Mucosa of stomach (tissue), 1 donor: Measurements from ENCODE around the gene RAD21L1.

ENCODE experiments used
- H3K27me3 ChIP-seq: one replicate; pipeline ENCODE4 v1.7.0; 2013; ENCODE audit warnings: mild to moderate bottlenecking, low read length; ENCODE audit not compliant: control insufficient read depth, insufficient read depth
- H3K36me3 ChIP-seq: one replicate; pipeline ENCODE4 v1.7.0; 2013; ENCODE audit warnings: low read length; ENCODE audit not compliant: control insufficient read depth, insufficient read depth
- H3K4me1 ChIP-seq: one replicate; pipeline ENCODE4 v1.7.0; 2013; ENCODE audit warnings: mild to moderate bottlenecking, low read length; ENCODE audit not compliant: control insufficient read depth, insufficient read depth
- H3K4me3 ChIP-seq: one replicate; pipeline ENCODE4 v1.7.0; 2013; ENCODE audit warnings: low read length
- H3K9ac ChIP-seq: one replicate; pipeline ENCODE4 v1.7.0; 2013; ENCODE audit warnings: mild to moderate bottlenecking, low read length, moderate library complexity
- H3K9me3 ChIP-seq: one replicate; pipeline ENCODE4 v1.7.0; 2013; ENCODE audit warnings: mild to moderate bottlenecking, low read length, moderate library complexity; ENCODE audit not compliant: control insufficient read depth
- donor health status: Pancreatic carcinoma.

The RAD21L1 gene

DNA sequence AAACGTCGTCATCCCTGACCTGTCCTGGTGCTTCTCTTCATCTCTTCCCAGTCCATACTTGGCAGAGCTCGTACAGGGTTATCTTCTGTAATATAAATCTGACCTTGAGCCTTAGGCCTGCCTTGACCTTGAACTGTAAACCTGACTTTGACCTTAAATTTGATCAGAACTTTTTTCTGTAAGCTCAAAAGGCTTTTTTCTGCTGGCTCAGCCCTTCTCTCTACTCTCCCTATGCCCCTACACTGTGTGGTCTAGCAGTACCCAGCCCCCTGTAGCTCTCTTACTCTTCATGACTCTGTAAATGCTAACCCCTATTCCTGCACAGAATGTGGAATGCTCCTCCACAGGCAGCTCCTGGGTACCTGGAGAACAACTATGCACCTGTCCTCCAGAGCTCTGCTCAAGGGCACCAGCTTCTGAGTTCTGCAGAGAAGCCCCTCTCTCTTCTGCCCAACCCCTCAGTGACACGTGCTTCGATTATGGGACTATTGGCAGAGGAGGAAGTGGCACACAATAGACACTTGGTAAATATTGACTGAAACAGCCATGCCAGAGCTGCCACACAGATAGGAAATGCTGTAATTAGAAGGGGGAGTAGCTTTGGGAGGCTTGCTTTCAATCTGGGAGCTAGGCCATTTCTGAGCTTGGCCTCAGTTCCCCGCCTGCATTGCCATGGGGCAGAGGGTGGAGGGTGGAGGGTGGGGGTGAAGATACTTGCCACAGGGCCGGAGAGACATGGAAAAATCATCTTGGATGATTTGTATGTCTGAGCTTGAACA lies 55.6 kb downstream of the RAD21L1 start:
- Histone ChIP-seq H3K9me3 (no peaks in the 10 kb centered on the region), H3K36me3 (no peaks in the 10 kb centered on the region), H3K27me3 (no peaks in the 10 kb centered on the region), H3K4me1 (peaks cover 24% of the 10 kb centered on the region), H3K9ac (peak overlapping the region; percentile 16), H3K4me3 (no peak overlapping the region)

DNA sequence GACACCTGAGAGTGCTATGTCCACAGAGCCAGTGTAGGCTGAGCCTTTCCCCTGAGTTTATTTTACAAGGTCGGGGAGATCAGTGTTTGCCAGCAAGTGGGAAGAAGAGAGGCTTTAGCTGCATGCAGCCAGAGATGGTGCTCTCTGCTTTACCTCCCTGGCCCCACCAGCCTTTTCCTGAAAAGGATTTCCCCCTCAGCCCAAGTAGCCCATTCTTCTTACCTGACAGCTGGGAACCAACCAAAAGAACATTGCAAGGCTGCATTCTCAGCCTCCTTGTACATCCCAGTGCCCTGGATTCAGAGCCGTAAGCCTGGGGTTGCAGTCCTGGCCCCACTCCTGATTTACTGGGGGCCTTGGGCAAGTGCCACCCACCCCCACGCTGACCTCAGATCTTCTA lies 57.1 kb downstream of the RAD21L1 start:
- H3K4me1 ChIP-seq = peaks cover 24% of the 10 kb centered on the region

DNA sequence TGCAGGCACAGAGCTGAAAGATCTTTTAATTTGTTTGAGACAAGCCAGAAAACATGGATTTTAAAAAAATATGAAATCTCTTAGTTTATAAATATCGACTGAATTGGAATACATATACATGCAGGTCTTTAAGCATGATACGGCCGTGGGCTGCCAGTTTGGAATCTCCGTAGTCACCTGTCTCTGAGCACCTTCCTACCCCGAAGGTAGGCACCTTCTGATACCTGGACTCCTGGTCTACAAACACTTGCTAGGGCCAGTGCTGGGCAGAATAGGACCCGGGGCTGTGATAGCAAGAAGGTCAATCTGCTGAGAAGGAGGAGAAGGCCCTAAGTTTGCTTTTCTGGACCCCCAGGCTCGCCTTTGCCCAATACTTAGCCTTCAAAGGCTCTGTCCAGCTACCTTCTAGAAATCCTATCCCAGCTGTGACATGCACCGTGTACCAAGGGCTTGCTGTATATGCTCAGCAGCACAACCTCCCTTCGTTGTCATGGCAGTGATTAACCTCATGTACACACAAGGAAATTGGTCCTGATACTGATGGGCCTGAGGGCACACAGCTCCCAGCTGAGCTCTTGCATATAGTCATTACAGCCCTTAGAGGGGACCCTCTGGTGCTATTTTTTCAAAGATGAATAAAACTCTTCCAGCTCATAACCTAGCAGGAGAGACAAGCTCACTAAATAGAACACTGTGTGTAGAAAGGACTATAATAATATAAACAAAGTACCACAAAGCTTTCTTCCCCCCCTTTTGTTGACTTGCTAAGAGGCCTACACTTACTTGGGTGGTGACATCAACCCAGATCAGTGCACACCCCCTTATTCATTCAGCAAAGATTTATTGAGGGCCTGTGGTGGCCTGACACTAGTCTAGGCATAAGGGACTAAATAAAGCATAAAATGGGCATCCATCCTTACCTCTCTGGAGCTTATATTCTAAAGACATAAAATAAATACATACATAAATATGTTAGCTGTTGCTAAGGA lies 58.0 kb downstream of the RAD21L1 start:
- Histone ChIP-seq H3K36me3 (no peaks in the 10 kb centered on the region), H3K27me3 (no peaks in the 10 kb centered on the region), H3K4me1 (peaks cover 24% of the 10 kb centered on the region), H3K9ac (no peak overlapping the region), H3K9me3 (no peaks in the 10 kb centered on the region), H3K4me3 (no peak overlapping the region)

More for the DNA sequence above, 57.1 kb downstream of the RAD21L1 start:
- Histone ChIP-seq H3K9me3 (no peaks in the 10 kb centered on the region), H3K27me3 (no peaks in the 10 kb centered on the region), H3K9ac (no peak overlapping the region), H3K36me3 (no peaks in the 10 kb centered on the region), H3K4me3 (no peak overlapping the region)

DNA sequence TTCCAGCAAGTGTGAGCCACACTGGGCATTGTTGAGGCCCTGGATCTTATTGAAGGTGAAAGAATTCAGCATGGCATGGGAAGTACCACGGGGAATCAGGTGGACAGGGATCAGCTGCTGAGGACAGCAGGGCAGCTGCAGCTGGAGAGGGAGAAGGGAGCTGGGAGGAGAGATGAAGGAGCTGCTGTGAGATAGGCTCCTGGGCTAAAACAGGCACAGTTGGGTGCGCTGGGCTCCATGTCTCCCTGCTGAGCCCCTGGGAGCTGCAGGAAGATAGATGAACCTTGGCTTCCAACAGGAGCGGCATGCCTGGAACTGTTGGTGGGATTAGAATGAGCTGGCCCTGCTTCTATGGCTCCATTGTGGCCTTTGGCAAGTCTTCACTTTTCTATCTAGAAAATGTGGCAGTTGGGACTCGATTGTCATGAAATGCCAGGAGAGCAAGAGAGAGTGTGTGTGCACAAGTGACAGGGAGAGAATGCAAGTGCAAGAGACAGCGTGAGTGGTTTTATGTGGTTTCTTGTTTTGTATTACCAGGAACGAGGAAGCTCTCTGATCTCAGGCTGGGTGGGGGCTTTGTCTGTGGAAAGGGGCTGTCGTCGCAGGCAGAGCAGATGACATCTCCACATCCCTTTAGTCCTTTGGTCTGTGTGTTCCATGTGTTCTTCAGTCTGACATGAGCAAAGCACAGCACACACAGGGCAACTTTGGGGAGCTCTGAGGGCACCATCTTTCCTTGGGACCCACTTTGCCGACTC lies 60.6 kb downstream of the RAD21L1 start:
- no peaks in the 10 kb centered on the region for H3K36me3 ChIP-seq
- H3K4me1 ChIP-seq = peaks cover 19% of the 10 kb centered on the region
- no peak overlapping the region for H3K4me3 ChIP-seq
- no peak overlapping the region for H3K9ac ChIP-seq
- no peaks in the 10 kb centered on the region for H3K9me3 ChIP-seq
- no peaks in the 10 kb centered on the region for H3K27me3 ChIP-seq

DNA sequence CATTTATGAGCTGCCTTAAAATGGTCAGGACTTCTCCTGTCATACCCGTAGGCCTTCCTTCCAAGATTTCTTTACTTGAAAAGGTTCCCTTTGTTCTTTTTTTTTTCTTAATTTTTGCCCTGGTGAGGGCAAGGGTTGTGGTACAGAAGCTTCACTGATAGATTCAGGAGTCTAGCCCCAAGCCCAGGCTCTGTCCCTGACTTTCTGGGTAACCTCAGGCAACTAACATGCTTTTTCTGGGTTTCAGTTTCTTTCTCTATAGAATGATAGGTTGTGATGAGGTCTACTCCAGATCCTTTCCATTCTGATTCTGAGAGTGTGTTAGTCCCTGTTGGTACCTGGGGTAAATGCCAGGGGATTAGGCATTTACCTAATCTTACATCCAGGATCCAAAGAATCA lies 61.5 kb downstream of the RAD21L1 start:
- H3K9me3 ChIP-seq = no peaks in the 10 kb centered on the region
- H3K27me3 ChIP-seq = no peaks in the 10 kb centered on the region
- H3K9ac ChIP-seq = no peak overlapping the region
- H3K4me3 ChIP-seq = no peak overlapping the region
- H3K4me1 ChIP-seq = peaks cover 10% of the 10 kb centered on the region
- H3K36me3 ChIP-seq = no peaks in the 10 kb centered on the region

DNA sequence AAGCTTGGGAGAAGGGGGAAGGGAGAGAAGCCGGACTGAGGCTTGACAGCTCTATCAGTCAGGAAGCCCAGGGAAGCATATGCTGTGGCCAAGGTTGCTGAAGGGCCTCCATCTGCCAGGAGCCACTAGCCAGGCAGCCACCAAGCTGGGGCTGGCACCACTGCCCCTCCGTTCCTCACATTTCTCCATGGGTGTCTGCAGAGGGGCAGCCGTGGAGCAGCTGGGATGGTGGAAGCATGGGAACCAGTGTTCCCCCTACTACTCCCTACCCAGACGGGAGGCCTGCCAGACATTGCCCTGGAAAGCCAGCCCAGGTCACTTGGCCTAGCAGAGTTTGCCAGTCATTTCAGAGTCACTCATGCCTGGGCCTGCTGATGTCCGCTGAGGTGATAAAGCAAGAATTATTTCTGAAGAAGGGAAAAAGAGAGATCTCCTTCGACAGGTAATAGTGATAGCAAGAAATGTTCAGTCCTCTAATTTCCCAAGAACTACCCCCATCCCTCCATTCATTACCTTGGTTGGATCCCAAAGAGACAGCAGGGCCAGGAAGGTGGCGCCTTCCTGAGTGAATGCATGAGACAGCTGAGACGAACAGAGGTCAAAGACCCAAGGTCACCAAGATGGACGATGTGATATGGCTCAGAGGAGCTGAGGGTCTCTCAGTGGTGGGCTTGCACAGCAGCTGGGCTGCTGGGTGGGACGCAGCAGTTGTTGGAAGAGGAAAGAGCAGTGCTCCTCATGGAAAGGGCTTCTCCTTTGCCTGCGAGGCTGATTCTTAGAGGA lies 62.1 kb downstream of the RAD21L1 start:
- Histone ChIP-seq H3K9ac (no peak overlapping the region), H3K27me3 (no peaks in the 10 kb centered on the region), H3K4me1 (peaks cover 7% of the 10 kb centered on the region), H3K4me3 (no peak overlapping the region), H3K36me3 (no peaks in the 10 kb centered on the region), H3K9me3 (no peaks in the 10 kb centered on the region)

DNA sequence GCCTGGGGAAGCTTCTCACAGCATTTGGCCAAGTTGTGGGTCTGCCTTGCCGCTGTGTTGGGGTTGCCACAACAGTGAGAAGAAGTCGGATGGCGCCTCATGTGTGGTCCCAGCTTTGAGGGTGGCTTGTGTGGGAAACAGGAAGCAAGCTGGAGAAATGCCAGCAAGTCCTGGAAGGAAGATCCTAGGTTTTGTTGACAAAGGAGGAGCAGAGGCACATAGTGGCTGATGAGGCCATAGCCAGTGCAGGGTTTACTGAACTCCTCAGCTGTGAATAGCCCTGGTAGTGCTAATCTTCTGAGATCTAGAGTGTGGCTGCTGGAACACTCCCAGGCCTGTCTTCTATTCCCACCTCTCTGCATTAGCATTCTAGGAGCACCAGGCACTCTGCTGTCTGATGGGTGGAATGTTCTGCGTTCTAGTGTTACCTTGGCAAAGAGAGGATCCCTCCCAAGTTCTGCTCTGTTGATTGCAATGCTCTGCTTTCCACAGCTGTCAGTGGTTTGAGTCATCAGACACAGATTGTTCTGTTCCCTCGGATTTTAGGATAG lies 65.4 kb downstream of the RAD21L1 start:
- Histone ChIP-seq H3K27me3 (no peaks in the 10 kb centered on the region), H3K9me3 (no peaks in the 10 kb centered on the region), H3K4me1 (no peaks in the 10 kb centered on the region), H3K36me3 (no peaks in the 10 kb centered on the region), H3K9ac (no peak overlapping the region), H3K4me3 (no peak overlapping the region)

DNA sequence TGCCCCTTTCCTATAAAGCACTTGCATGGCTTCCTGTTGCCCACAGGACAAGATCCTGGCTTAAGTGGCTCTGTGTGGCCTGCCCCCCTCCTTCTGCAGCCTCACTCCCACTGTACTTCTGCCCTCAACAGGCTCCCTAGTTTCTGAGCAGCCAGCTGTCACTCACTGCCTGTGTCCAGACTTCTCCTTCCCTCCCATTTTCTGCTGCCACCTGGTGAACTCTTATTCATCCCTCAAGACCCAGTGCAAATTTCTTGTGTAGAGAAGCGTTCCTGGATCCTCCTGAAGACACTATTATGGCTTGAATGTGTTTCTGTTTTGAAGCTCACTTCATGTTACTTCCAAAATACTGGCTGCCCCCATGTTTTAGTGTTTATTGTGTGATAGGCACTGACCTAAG lies 66.8 kb downstream of the RAD21L1 start:
- H3K9ac ChIP-seq = no peak overlapping the region
- no peak overlapping the region for H3K4me3 ChIP-seq
- no peaks in the 10 kb centered on the region for H3K36me3 ChIP-seq
- H3K4me1 ChIP-seq = no peaks in the 10 kb centered on the region
- H3K9me3 ChIP-seq = no peaks in the 10 kb centered on the region
- H3K27me3 ChIP-seq = no peaks in the 10 kb centered on the region

DNA sequence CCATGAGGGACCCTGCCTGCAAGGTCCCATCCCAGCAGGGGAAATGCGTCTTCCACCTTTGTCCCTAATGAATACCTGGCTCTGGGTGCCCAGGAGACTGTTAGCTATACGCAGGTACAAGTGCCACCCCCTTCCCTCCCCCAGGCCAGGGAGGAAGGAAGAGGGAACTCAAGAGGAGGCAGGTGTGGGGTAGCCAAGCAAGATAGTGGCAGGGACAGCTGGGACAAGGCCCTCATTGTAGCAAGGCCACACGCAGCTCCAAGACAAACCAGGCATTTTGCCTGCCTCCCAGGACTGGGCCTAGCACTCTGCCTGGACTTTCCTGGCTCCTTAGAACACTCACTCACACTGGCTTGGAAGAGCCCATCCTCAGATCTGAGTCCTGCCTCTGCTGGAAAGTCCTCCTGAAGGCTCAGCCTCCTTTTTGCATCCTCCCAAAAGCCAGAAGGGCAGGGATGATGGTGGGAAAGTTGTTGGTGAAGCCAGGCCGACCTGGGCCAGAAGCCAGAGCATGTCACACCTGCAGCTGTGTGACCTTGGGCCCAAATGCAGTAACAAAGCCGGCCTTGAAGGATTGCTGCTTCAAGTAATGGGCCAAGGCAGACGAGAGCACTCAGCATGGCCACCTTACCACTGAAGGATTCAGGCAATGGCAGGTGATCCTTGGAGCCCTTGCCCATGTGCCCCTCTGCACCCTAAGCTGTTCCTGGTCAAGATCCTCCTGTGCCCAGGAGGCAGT lies 68.0 kb downstream of the RAD21L1 start:
- H3K9ac ChIP-seq = no peak overlapping the region
- no peaks in the 10 kb centered on the region for H3K36me3 ChIP-seq
- no peak overlapping the region for H3K4me3 ChIP-seq
- H3K4me1 ChIP-seq = no peaks in the 10 kb centered on the region
- H3K27me3 ChIP-seq = no peaks in the 10 kb centered on the region
- no peaks in the 10 kb centered on the region for H3K9me3 ChIP-seq

DNA sequence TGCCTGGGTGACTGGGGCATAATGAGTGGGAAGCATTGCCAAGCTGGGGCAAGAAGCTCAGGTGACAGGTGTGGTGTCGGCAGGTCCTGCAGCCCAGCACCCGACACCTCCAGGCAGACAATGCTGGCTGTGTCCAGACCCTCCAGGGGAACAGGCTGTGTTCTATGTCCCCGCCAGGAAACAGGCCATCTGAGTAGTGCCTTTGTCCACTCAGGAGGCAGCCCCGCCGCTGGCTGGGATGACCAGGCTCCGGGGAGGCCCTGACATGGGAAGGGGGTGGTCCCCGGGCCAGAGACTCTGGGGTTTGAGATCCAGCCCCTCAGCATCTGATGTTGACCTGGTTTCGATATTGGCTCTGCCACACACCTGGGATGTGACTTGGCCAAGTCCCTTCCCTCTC lies 68.7 kb downstream of the RAD21L1 start:
- Histone ChIP-seq H3K4me3 (no peak overlapping the region), H3K9me3 (no peaks in the 10 kb centered on the region), H3K36me3 (no peaks in the 10 kb centered on the region), H3K9ac (no peak overlapping the region), H3K4me1 (no peaks in the 10 kb centered on the region), H3K27me3 (no peaks in the 10 kb centered on the region)
